IPS DF 6.9 (cell line): ENCODE results near the gene PPP1R3E.
"Not testable (repeated sequence)": the region's sequence is repeated elsewhere in the genome, so short reads cannot be mapped to it uniquely, and the experiment has no call there.

Experiments used
- DNase-seq: peaks from one replicate; pipeline ENCODE4 v3.0.0-alpha.2; 2013; ENCODE audit warnings: low read depth, low spot score
- H3K27ac ChIP-seq: one replicate; pipeline ENCODE4 v1.5.1; 2013; ENCODE audit warnings: low read length, control low read depth
- H3K27me3 ChIP-seq: 2 replicates; pipeline ENCODE4 v1.6.1; 2013; ENCODE audit warnings: mild to moderate bottlenecking, low read length; ENCODE audit not compliant: control insufficient read depth, insufficient read depth
- H3K36me3 ChIP-seq: 2 replicates; pipeline ENCODE4 v1.6.1; 2013; ENCODE audit warnings: low read length; ENCODE audit not compliant: control insufficient read depth, insufficient read depth
- H3K4me1 ChIP-seq: 2 replicates; pipeline ENCODE4 v1.6.1; 2013; ENCODE audit warnings: low read length; ENCODE audit not compliant: control insufficient read depth, insufficient read depth
- H3K4me3 ChIP-seq: 2 replicates; pipeline ENCODE4 v1.5.1; 2013; ENCODE audit warnings: mild to moderate bottlenecking, low read length
- H3K9me3 ChIP-seq: 2 replicates; pipeline ENCODE4 v1.6.1; 2013; ENCODE audit warnings: low read length, inconsistent platforms; ENCODE audit not compliant: control insufficient read depth, insufficient read depth
- WGBS: extraction: QIAGEN DNeasy Blood & Tissue Kit; methylation state at CpG from one replicate; pipeline ENCODE4 v1.1.7; 2013; ENCODE audit warnings: mixed read lengths, missing lambda C conversion rate; ENCODE audit not compliant: insufficient read length, insufficient coverage; 5-methylcytosine and 5-hydroxymethylcytosine counted together

PPP1R3E gene

GRCh38 chr14:23269193-23269592, 33.5 kb downstream of the PPP1R3E start:
- no CpG with 5 or more reads among the region's 7 CpGs for WGBS
- no peaks in the 10 kb centered on the region for H3K9me3 ChIP-seq
- H3K4me3 ChIP-seq: no peak overlapping the region
- no peaks in the 10 kb centered on the region for H3K36me3 ChIP-seq
- no peak overlapping the region for H3K27ac ChIP-seq
- peaks cover 3% of the 10 kb centered on the region; the same call in 1 of the 2 replicates for H3K27me3 ChIP-seq
- DNase-seq: no peak
- H3K4me1 ChIP-seq: no peaks in the 10 kb centered on the region

GRCh38 chr14:23260849-23261248, 41.8 kb downstream of the PPP1R3E start:
- H3K27ac ChIP-seq, H3K4me3 ChIP-seq, H3K27me3 ChIP-seq, DNase-seq, H3K4me1 ChIP-seq, H3K36me3 ChIP-seq, H3K9me3 ChIP-seq: not testable (repeated sequence)
- no CpG with 5 or more reads among the region's 8 CpGs for WGBS

- DNase-seq: no peak
- H3K4me3 ChIP-seq: no peak overlapping the region
- no peaks in the 10 kb centered on the region for H3K9me3 ChIP-seq
- no peaks in the 10 kb centered on the region for H3K27me3 ChIP-seq
- no peaks in the 10 kb centered on the region for H3K4me1 ChIP-seq
- H3K36me3 ChIP-seq: no peaks in the 10 kb centered on the region
- no peak overlapping the region for H3K27ac ChIP-seq
Observed at GRCh38 chr14:23259426-23259825, 43.2 kb downstream of the PPP1R3E start.

GRCh38 chr14:23258256-23258655, 44.4 kb downstream of the PPP1R3E start:
- Histone ChIP-seq H3K9me3 (no peaks in the 10 kb centered on the region), H3K27ac (no peak overlapping the region), H3K4me3 (no peak overlapping the region), H3K36me3 (no peaks in the 10 kb centered on the region), H3K27me3 (no peaks in the 10 kb centered on the region), H3K4me1 (no peaks in the 10 kb centered on the region)
- WGBS: no CpG with 5 or more reads among the region's 5 CpGs
- no peak for DNase-seq

GRCh38 chr14:23252420-23253333, 50.0 kb downstream of the PPP1R3E start:
- no peaks in the 10 kb centered on the region for H3K36me3 ChIP-seq
- H3K9me3 ChIP-seq: no peaks in the 10 kb centered on the region
- no peaks in the 10 kb centered on the region for H3K27me3 ChIP-seq
- peak; percentile 63 for DNase-seq
- no peaks in the 10 kb centered on the region; the same call in 1 of the 2 replicates for H3K4me1 ChIP-seq
- whole genome bisulfite sequencing: no CpG with 5 or more reads among the region's 4 CpGs
- peak overlapping the region; percentile 48 for H3K27ac ChIP-seq
- H3K4me3 ChIP-seq: no peak overlapping the region

- H3K4me3 ChIP-seq: no peak overlapping the region
- H3K27ac ChIP-seq: no peak overlapping the region
- no peaks in the 10 kb centered on the region for H3K27me3 ChIP-seq
- DNase-seq: peak; percentile 61
- no peaks in the 10 kb centered on the region for H3K36me3 ChIP-seq
- H3K4me1 ChIP-seq: no peaks in the 10 kb centered on the region; the same call in 1 of the 2 replicates
- WGBS: no CpG with 5 or more reads among the region's 3 CpGs
- no peaks in the 10 kb centered on the region for H3K9me3 ChIP-seq
Observed at GRCh38 chr14:23252006-23252405, 50.7 kb downstream of the PPP1R3E start.

- 100% methylated on average over 4 of the region's 6 CpGs for WGBS
Observed at GRCh38 chr14:23249824-23250223, 52.8 kb downstream of the PPP1R3E start.

GRCh38 chr14:23248601-23249000, 54.1 kb downstream of the PPP1R3E start:
- DNase-seq: no peak
- Histone ChIP-seq H3K4me1 (no peaks in the 10 kb centered on the region; the same call in 1 of the 2 replicates), H3K4me3 (no peak overlapping the region), H3K27me3 (no peaks in the 10 kb centered on the region), H3K9me3 (no peaks in the 10 kb centered on the region), H3K27ac (no peak overlapping the region), H3K36me3 (no peaks in the 10 kb centered on the region)
- whole genome bisulfite sequencing: no CpG with 5 or more reads among the region's 7 CpGs

More at GRCh38 chr14:23249824-23250223, 52.8 kb downstream of the PPP1R3E start:
- no peak overlapping the region for H3K4me3 ChIP-seq
- no peaks in the 10 kb centered on the region for H3K9me3 ChIP-seq
- no peak overlapping the region for H3K27ac ChIP-seq
- no peak for DNase-seq
- H3K27me3 ChIP-seq: no peaks in the 10 kb centered on the region
- H3K4me1 ChIP-seq: no peaks in the 10 kb centered on the region; the same call in 1 of the 2 replicates
- no peaks in the 10 kb centered on the region for H3K36me3 ChIP-seq
